SK-N-MC (cell line): ENCODE data around the gene HCLS1.

Source experiments
- EZH2 ChIP-seq: fragments of 200-600 bp; sonication (generic); IDR thresholded peaks from one replicate; pipeline ENCODE4 v1.6.1; 2017; ENCODE audit warnings: antibody characterized with exemption
- FOXP2 ChIP-seq: optimal IDR thresholded peaks from 2 replicates; pipeline ENCODE3; 2011; ENCODE audit warnings: mild to moderate bottlenecking, moderate library complexity; ENCODE audit not compliant: insufficient read depth; ENCODE audit errors: extremely low read length, control extremely low read depth
- POLR2AphosphoS5 ChIP-seq: IDR thresholded peaks from 2 replicates; pipeline ENCODE4 v1.6.1; 2012; ENCODE audit warnings: mild to moderate bottlenecking, low read depth, low read length, borderline replicate concordance

DNA sequence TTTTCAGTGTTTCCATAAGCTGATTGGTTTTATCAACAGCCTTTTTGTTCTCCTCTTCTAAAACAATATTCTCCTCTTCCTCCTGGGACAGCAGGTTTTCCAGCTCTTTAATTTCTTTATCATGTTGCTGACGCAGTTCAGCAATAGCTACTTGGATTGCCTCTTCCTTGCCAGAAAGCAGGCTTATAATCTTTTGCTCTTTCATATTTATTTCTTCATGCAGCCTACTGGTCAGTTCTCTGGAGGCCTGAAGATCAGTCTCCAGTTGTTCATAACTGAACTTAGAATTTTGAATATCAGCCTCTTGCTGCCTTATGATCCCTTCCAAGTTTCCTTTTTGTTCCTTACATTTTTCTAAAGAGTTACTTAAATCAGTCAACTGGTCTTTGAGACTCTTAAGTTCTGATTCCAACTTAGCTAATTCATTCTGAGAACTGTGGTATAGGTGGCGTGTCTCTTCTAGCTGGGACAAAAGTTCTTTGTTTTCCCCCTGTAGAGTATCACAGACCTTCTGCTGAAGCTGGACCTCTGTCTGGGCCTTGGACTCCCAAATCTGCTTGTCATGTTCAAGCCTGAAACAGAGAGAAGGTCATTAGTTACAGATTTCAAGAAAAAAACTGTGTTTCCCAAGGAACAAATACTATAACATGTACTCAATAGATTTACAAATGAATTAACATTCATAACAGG, 31.5 kb upstream of the HCLS1 start:
- TF ChIP-seq EZH2: no peak
- TF ChIP-seq POLR2AphosphoS5: no peak
- no peak for TF ChIP-seq FOXP2
